ENCODE measurements around the gene AVPI1.
"Not testable (repeated sequence)": the region's sequence is repeated elsewhere in the genome, so short reads cannot be mapped to it uniquely, and the experiment has no call there.

AVPI1 gene

DNA sequence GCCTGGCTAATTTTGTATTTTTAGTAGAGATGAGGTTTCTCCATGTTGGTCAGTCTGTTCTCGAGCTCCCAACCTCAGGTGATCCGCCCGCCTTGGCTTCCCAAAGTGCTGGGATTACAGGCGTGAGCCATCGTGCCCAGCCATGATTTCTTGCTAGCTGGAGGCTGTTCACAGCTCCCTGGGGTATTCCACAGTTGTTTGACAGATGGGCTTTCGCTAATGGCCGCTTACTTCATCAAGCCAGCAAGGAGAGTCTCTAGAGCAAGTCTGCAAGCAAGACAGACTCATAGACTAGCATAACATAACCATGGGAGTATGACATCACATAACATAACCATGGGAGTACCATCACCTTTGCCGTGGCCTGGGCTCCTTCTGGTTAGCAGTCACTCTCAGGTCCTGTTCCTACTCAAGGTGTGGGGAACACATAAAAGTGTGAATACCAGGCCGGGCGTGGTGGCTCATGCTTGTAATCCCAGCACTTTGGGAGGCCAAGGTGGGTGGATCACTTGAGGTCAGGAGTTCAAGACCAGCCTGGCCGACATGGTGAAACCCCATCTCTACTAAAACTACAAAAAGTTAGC lies 11.1 kb upstream of the AVPI1 start:
- H3K4me1 Mint-ChIP-seq, H3K36me3 Mint-ChIP-seq, H3K4me3 Mint-ChIP-seq, H3K9me3 Mint-ChIP-seq, H3K27me3 Mint-ChIP-seq, H3K27ac Mint-ChIP-seq: not testable (repeated sequence)

GRCh38 chr10:97690133-97690532 lies 3.1 kb upstream of the AVPI1 start:
- H3K4me1 Mint-ChIP-seq = peaks cover 13% of the 10 kb centered on the region

DNA sequence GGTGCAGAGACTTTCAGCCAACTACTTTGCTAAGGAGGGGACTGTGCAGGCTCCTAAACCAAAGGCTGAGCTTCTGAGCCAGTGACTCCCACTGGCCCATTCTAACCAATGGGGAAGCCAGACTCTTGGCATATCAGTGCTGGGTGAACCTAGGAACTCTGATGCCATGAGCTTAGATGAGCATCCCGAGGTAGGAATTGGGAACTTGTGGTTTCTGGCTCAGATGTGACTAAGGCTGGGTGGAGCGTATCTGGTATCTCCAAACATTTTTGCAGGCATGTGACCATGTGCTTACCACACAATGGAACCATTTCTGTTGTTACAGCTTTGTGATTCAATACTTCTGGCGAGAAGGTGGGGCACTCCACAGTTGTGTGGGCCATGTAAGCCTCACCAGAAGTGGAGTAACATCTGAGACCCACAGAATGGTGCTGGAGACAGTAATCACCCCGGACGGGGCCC lies 2.5 kb upstream of the AVPI1 start:
- no peak overlapping the region for H3K4me3 Mint-ChIP-seq

More at GRCh38 chr10:97690133-97690532, 3.1 kb upstream of the AVPI1 start:
- Mint-ChIP-seq H3K36me3 (no peaks in the 10 kb centered on the region), H3K27me3 (no peaks in the 10 kb centered on the region), H3K27ac (no peak overlapping the region), H3K9me3 (no peaks in the 10 kb centered on the region), H3K4me3 (no peak overlapping the region)

DNA sequence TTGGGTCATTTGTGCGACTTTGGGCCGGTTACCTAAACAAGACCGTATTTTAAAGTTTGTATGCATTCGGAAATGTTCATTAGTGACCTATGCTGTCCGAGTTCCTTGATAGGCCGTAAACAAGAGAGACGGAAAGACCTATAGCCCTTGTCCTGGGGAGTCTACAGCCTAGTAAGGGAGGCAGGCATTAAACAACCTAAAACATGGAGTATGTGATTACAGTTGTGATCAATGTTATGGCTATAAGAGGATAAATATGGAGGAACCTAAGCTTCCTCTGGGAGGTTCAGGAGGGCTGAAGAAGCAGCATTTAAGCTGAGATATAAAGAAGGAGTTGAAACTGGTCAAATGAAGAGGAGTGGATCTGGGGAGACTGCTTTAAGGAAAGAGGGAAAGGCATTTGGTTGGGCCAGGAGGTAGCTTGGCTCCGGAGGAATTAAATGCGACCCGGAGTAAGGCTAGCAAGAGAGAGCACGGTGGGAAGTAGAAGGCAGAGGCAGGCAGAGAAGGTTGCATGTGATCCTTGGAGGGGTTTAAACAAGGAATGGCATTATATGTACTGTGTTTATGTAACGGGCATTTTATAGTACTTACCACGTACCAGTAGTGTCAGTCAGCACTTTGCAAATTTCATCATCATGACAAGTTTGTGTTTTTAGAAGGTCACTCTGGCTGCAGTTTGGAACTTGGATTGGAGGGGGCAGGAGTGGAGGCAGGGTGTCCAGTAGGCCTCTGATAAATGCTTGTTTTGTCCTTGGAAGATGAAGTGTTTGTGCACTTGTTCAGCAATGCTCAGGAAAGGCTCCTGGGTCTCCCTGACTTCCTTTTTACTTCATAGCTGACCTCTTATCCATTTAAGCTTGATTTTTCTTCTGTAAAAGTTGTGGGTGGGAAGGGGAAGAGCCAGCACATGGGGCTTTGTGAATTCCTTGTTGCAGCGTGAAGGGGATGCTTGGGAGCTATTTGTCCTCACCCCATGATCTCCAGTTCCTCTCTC lies 1.0 kb upstream of the AVPI1 start:
- Mint-ChIP-seq H3K9me3 (no peaks in the 10 kb centered on the region), H3K27ac (peak overlapping the region; percentile 10), H3K27me3 (no peaks in the 10 kb centered on the region), H3K36me3 (no peaks in the 10 kb centered on the region), H3K4me3 (peak overlapping the region; percentile 67), H3K4me1 (peaks cover 17% of the 10 kb centered on the region)

More for the DNA sequence above, 2.5 kb upstream of the AVPI1 start:
- no peak overlapping the region for H3K27ac Mint-ChIP-seq
- H3K9me3 Mint-ChIP-seq = no peaks in the 10 kb centered on the region
- H3K36me3 Mint-ChIP-seq = no peaks in the 10 kb centered on the region
- H3K4me1 Mint-ChIP-seq = peaks cover 17% of the 10 kb centered on the region
- H3K27me3 Mint-ChIP-seq = no peaks in the 10 kb centered on the region

GRCh38 chr10:97686301-97686961 lies 610 bp downstream of the AVPI1 start:
- Mint-ChIP-seq H3K9me3 (no peaks in the 10 kb centered on the region), H3K27me3 (no peaks in the 10 kb centered on the region), H3K27ac (no peak overlapping the region), H3K36me3 (no peaks in the 10 kb centered on the region), H3K4me3 (peak overlapping the region; percentile 67), H3K4me1 (peaks cover 17% of the 10 kb centered on the region)

DNA sequence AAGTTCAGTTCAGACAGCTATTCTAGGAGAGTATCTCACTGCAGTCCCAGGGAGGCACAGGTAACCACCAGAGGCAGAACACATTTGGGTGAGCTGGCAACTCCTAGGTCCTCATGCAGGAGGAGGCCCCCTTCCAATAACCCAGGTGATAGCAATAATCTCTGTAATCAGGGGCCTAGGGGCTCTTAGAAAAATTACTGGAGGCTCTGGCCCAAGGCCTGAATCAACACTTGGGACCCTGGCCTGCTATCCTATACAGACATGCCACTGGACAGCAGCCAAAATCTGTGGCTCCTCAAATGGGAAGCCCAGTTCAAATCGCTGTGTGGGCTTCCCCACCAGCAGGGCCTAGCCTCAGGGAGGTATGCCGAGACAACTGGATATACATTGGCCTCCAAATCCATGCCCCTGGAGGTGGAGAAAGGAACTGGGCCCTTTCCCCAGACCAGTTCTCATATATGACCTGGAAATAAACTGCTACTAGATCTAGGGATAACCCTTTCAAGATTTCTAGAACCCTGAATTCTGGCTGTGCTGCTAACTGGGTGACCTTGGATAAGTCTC lies 1.6 kb downstream of the AVPI1 start:
- H3K9me3 Mint-ChIP-seq = no peaks in the 10 kb centered on the region
- peak overlapping the region; percentile 67 for H3K4me3 Mint-ChIP-seq
- no peaks in the 10 kb centered on the region for H3K36me3 Mint-ChIP-seq
- H3K4me1 Mint-ChIP-seq = peaks cover 17% of the 10 kb centered on the region
- H3K27ac Mint-ChIP-seq = no peak overlapping the region
- no peaks in the 10 kb centered on the region for H3K27me3 Mint-ChIP-seq

- Mint-ChIP-seq H3K4me3 (no peak overlapping the region), H3K4me1 (peaks cover 17% of the 10 kb centered on the region), H3K27me3 (no peaks in the 10 kb centered on the region), H3K36me3 (no peaks in the 10 kb centered on the region), H3K27ac (no peak overlapping the region), H3K9me3 (no peaks in the 10 kb centered on the region)
Observed at GRCh38 chr10:97684866-97685394, 2.1 kb downstream of the AVPI1 start.

DNA sequence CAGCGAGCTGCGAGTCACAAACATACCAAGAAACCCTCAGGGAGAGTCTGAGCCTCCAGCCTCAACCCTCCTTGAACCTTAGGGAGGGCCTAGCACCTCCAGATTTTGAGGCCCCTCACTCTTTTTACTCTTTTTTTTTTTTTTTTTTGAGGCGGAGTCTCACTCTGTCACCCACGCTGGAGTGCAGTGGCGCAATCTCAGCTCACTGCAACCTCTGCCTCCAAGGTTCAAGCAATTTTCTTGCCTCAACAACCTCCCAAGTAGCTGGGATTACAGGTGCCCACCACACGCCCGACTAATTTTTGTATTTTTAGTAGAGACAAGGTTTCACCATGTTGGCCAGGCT lies 2.7 kb downstream of the AVPI1 start:
- not testable (repeated sequence) for H3K27ac Mint-ChIP-seq, H3K36me3 Mint-ChIP-seq, H3K9me3 Mint-ChIP-seq, H3K4me3 Mint-ChIP-seq, H3K27me3 Mint-ChIP-seq
- H3K4me1 Mint-ChIP-seq = peaks cover 17% of the 10 kb centered on the region

GRCh38 chr10:97683556-97684367 lies 3.3 kb downstream of the AVPI1 start:
- H3K27me3 Mint-ChIP-seq = no peaks in the 10 kb centered on the region
- no peak overlapping the region for H3K27ac Mint-ChIP-seq
- H3K4me1 Mint-ChIP-seq = peaks cover 17% of the 10 kb centered on the region
- H3K36me3 Mint-ChIP-seq = no peaks in the 10 kb centered on the region
- H3K4me3 Mint-ChIP-seq = no peak overlapping the region
- H3K9me3 Mint-ChIP-seq = no peaks in the 10 kb centered on the region

DNA sequence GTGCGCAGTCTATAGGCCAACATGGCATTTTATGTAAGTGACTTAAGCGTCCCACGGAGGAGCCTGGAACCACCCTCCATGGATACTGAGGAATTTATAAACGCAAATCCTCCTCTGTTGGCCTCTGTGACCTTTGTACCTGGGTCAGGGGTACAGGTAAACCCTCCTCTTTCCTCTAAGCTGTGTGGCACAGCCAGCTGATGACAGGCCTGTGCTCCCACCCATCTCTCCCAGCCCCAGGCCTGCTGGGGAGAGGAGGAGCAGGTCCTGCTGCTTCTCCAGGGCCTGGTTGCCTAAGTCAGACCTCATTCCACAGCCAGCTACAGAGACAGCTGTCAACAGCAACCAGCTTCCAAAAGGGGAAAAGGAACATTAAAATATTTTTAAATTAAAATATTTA lies 5.0 kb downstream of the AVPI1 start:
- Mint-ChIP-seq H3K27ac (no peak overlapping the region), H3K9me3 (no peaks in the 10 kb centered on the region)

GRCh38 chr10:97679594-97679993 lies 7.4 kb downstream of the AVPI1 start:
- Mint-ChIP-seq H3K27me3 (no peaks in the 10 kb centered on the region), H3K9me3 (no peaks in the 10 kb centered on the region), H3K27ac (no peak overlapping the region), H3K36me3 (peaks cover 1% of the 10 kb centered on the region), H3K4me1 (no peaks in the 10 kb centered on the region), H3K4me3 (no peak overlapping the region)

More for the DNA sequence above, 5.0 kb downstream of the AVPI1 start:
- Mint-ChIP-seq H3K36me3 (peaks cover 1% of the 10 kb centered on the region), H3K4me3 (no peak overlapping the region), H3K4me1 (peaks cover 8% of the 10 kb centered on the region), H3K27me3 (no peaks in the 10 kb centered on the region)

DNA sequence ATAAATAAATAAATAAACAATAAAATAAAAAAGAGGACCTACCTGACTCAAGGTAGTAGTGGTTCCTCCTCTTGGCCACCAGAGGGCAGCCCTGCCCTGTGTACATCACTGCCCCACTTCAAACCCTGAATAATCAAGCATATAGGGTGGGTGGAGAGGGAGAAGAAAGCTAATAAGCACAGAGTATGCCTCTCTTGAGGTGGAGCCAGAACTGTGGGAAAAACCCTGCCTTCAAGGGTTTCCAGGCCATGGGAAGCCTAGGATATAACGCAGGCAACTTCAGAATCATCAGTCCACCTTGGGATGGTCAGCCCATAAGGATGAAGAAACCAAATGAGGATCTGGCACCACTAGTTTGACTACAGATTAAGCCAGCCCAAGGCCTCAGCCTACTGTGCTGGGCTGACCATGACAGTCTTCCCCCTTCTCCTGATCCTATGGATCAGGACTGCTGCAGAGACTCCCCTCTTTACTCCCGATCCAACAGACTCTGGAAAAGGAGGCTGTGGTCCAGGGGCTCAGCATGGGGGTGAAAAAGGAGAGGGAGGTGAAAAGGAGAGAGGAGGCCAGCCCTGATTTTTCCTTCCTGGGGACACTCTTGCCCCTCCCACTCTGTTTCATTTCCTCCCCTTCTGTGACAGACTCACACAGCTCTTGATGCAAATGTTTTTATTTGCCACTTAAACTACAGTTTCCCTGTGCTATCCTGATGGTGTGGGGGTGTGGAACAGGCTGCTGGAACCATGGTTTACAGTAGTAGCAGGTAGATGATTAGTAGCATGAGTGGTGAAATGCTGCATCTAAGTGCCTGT lies 10.1 kb downstream of the AVPI1 start:
- H3K36me3 Mint-ChIP-seq = peaks cover 1% of the 10 kb centered on the region
- H3K4me1 Mint-ChIP-seq = no peaks in the 10 kb centered on the region
- no peaks in the 10 kb centered on the region for H3K9me3 Mint-ChIP-seq
- H3K4me3 Mint-ChIP-seq = no peak overlapping the region
- H3K27ac Mint-ChIP-seq = no peak overlapping the region
- no peaks in the 10 kb centered on the region for H3K27me3 Mint-ChIP-seq

DNA sequence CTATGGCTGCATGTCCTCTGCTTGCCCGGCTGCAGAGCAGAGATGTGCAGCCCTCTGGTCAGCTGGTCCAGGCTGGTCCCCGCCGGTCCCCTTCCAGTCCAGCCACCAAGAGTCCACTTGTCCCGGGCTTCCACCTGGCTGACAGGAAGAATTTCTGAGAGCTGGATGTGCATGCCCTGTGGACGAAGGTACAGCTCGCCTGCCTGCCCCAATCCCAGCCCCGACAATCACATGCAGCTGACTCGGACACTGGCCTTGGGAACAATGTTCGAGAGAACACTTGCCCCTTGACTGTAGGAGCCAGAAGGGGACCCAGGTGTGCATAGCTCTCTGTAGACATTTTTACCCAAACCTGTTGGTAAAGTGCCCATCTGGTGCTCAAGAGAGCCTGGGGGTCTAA lies 11.8 kb downstream of the AVPI1 start:
- Mint-ChIP-seq H3K4me1 (no peaks in the 10 kb centered on the region), H3K4me3 (no peak overlapping the region), H3K9me3 (no peaks in the 10 kb centered on the region), H3K36me3 (peaks cover 1% of the 10 kb centered on the region), H3K27ac (no peak overlapping the region), H3K27me3 (no peaks in the 10 kb centered on the region)

All from activated naive CD4-positive, alpha-beta T cell treated with anti-CD3 and anti-CD28 coated beads, Interleukin-2, amount 50 U/mL, for 24 hours (primary cell).